GM21381 (cell line): ENCODE measurements around the gene TAOK2.
"Not testable (repeated sequence)": the region's sequence is repeated elsewhere in the genome, so short reads cannot be mapped to it uniquely, and the experiment has no call there.

Source experiments
- ATAC-seq: cut with Tn5 transposase; IDR thresholded peaks from one replicate; pipeline ENCODE4 v1.9.1; 2021; ENCODE audit warnings: mild to moderate bottlenecking, moderate library complexity; ENCODE audit not compliant: unreplicated experiment

TAOK2 gene

DNA sequence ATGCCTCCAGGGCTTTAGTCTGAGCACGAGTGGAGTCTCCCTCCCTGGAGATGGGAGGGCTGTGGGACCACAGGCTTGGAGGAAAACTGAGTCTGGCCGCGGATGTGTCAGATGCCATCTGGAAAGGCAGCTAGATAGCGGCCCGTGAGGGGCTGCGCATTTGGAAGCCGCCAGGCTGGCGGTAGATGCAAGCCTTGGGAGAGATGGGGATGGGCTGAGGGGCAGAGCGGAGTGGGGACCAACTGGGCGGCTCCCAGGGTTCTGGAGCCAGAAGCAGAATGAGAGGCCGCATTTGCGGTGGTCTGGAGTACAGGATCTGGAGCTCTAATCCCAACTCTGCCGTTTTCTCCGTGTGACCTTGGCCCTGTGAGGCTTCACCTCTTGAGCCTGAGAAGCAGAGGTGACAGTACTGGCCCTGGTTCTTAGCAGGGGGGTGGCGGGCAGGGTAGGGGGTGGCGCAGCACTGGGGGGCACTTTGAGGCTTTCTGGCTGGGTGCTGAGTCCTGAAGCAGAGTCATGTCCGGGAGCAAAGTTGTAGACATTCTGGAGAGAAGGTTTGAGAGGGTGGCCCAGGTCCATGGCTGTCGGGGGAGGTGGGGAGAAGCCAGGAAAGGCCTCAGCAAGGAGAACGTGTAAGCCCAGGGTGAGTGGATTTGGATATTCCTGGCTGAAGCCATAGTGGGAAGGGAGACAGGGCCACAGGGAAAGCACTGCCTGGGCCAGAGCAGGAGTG is 29.1 kb downstream of the TAOK2 start:
- no peak for ATAC-seq

GRCh38 chr16:30003670-30004423 is 30.2 kb downstream of the TAOK2 start:
- ATAC-seq: no peak

DNA sequence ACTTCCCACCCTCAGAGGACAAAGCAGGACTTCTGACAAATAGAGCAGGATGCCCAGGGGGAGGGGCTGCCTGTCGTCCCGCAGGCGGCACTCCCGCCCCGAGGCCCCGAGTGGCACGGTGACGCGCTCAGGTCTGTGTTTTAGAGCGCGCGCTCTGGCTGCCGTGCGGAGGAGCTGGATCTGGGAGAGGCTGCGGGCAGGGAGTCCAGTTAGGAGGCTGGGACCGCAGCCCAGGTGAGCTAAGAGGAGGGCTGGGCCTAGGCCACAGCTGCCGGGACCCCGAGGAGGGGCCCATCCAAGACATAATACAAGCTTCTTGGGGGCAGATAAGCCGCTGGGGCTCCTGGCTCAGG is 30.7 kb downstream of the TAOK2 start:
- no peak for ATAC-seq

GRCh38 chr16:30004811-30005242 is 31.2 kb downstream of the TAOK2 start:
- no peak for ATAC-seq

GRCh38 chr16:30005341-30006094 is 31.9 kb downstream of the TAOK2 start:
- no peak for ATAC-seq

DNA sequence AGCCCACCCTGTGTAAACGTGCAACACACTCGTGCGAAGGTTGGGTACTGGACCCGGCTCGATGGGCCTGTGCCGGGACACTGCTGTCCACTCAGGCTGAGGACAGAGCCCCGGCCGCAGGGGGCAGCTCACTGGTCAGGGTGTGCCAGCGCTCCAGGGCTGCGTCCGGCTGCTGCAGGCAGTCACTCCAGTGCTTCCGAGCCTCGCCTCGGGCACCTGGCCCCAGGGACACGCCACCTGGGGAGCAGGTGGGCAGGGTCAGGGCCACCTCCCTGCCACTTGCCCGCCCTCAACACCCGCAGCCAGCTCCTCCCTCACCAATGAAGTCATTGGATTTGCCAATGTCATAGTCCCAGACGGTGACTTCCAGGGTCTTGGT is 32.4 kb downstream of the TAOK2 start:
- ATAC-seq: no peak

- no peak for ATAC-seq
Measured at GRCh38 chr16:30006659-30007377, 33.1 kb downstream of the TAOK2 start.

GRCh38 chr16:30007378-30007895 is 33.8 kb downstream of the TAOK2 start:
- ATAC-seq: no peak

DNA sequence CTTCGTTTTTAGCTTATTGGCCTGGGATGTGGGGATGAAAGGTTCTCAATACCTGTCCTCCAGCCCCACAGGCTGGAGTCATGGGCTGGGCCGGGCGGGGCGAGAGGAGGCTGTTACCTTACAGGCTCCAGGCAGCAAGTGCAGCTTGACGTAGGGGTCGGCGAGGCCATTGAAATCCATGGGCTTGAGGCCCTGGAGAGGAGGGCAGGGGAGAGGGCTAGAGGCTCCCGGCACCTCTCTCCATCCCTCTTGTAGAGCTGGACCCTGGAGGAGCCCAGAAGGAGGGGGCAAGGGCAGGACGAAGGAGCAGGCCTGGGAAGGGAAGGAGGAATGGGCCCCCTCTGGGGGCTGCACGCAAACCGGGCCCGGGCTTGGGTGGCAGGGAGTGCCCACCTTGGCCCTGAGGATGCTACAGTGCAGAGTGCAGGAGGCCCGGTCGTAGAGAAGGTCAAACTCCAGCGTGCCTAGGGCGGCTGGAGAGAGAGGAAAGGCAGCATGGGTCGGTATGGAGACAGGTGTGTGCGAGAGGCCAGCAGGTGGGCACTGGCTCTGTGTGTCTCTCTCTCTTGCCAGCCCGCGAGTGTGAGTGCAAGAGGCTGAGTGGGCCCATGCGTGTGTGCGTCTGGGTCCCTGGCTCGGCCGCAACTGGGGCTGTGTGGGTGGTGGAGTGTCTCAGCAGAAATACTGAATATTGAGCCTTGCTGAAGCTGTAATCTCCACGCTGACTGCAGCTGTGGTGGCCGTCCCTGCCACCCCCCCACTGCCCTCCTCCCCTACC is 35.6 kb downstream of the TAOK2 start:
- ATAC-seq: no peak

GRCh38 chr16:30009990-30010843 is 36.5 kb downstream of the TAOK2 start:
- no peak for ATAC-seq

DNA sequence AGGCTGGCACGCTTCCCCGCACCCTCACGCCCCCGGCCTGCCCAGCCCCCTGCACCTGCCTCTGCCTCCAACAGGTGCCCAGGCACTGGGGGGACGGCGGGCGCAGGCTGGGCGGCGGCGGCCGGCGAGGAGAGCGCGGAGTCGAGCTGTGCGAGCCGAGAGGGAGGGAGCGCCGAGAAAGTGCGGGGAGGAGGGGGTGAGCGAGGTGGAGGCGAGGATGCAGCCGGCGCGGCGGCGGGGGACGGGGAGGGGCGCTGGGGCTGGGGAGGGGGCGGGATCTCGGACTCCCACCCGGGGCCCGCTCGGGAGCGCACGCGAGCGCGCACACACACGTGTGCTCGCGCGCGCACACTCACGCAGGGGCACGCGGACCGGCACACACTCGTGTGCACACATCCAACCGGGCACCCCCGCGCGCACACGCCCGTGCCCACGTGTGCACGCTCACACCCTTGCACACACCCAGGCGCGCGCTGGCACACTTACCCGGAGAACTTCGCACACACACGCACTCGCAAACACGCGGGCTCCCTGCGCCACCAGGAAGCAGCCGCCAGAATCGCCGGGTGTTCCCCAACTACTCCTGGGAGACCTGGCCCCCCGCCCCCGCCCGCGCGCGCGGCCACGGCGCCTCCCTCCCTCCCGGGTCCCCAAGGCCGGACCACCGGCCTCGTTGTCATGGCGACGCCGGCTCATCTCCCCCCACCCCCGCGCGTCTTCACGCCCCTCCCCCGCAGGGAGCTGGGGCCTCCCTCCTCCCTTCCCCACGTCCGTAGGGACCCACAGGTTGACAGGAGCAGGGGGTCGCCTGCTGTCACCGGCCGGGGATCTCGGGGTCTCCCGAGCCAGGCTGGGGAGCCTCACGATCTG is 37.4 kb downstream of the TAOK2 start, which contains the start of gene DOC2A:
TSS of gene DOC2A (minus strand) at position 184 of the 870 bp plus-strand sequence. CDS start 805 bp downstream, outside the sequence.
- no peak for ATAC-seq

GRCh38 chr16:30011714-30012504 is 38.2 kb downstream of the TAOK2 start:
- ATAC-seq: no peak

GRCh38 chr16:30012598-30012997 is 38.9 kb downstream of the TAOK2 start:
- ATAC-seq: not testable (repeated sequence)

DNA sequence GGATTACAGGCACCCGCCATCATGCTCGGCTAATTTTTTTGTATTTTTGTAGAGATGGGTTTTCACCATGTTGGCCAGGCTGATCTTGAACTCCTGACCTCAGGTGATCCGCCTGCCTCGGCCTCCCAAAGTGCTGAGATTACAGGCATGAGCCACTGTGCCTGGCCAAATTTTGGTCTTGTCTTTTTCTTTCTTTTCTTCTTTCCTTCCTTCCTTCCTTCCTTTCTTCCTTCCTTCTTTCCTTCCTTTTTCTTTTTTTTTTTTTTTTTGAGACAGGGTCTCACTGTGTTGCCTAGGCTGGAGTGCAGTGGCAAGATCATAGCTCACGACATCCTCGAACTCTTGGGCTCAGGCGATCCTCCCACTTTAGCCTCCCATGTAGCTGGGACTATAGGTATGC is 41.8 kb downstream of the TAOK2 start:
- not testable (repeated sequence) for ATAC-seq

DNA sequence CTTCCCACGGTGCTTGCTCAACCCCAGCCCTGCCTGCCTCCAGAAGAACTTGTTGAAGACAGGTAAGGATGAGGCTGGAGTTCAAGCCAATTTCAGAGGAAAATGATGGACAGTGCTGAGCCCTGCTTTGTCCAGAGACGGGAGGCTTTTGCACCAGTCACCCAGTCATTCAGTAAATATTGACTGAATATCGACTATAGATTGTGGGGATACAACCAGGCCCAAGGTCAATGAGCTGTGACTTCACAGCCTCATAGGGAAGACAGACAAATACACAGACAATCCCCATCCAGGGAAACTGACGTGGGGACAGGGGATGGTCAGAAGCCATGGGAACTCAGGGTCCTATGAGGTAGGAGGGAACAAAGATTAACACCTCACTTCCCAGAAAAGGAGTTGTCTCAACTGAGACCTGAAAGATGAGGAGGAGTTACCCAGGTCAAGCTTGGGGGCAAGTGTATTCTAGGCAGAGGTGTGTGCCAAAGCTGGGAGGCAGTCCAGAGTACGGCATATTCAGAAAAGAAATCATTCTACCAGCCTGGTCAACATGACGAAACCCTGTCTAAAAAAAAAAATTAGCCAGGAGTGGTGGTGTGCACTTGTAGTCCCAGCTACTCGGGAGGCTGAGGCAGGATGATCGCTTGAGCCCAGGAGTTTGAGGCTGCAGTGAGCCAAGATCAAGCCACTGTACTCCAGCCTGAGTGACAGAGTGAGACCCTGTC is 43.0 kb downstream of the TAOK2 start:
- ATAC-seq: no peak

DNA sequence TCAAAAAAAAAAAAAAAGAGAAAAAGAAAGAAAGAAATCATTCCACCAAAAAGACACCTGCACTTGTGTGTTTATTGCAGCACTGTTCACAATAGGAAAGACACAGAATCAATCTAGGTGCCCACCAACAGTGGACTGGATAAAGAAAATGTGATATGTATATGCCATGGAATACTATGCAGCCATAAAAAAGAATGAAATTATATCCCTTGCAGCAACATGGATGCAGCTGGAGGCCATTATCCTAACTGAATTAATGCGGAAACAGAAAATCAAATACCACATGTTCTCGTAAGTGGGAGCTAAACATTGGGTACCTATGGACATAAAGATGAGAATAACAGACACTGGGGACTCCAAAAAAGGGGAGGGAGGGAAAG is 43.6 kb downstream of the TAOK2 start:
- no peak for ATAC-seq

GRCh38 chr16:30017937-30018336 is 44.3 kb downstream of the TAOK2 start:
- not testable (repeated sequence) for ATAC-seq
